Pancreas (tissue), 10 donors: ENCODE results near the gene BCL11B. TPM values are rescaled to one million over a fixed set of nuclear protein-coding genes. Genes with fewer than 3 reads are reported as not detected.
A peak's percentile ranks its signal among the peaks of the same experiment; 100 is the strongest.

Experiments
- ATAC-seq, 4 donors: fragments of 200-7000 bp; cut with Tn5 transposase; one replicate each; pipeline versions ENCODE4 v1.8.0 to v1.9.1; 2020; ENCODE audit warnings: mild to moderate bottlenecking in 4 of 4, moderate library complexity in 4 of 4
- DNase-seq, 6 donors: peaks; one replicate each; pipeline ENCODE4 v3.0.0-alpha.2; 2020
- FAIRE-seq: peaks from 2 replicates; lab custom pipeline; 2012; peaks lifted over from hg19 to GRCh38; lab: Jason Lieb, UNC
- H3K27ac ChIP-seq, 4 donors: fragments of 200-600 bp; sonication (generic); 1 replicate in 3 of 4; 2 replicates in 1 of 4; pipeline versions ENCODE4 v1.5.0 to v1.8.0; 2020
- H3K27me3 ChIP-seq, 4 donors: fragments of 200-600 bp; one replicate each; pipeline ENCODE4 v1.8.0; 2021
- H3K36me3 ChIP-seq, 3 donors: fragments of 200-600 bp; sonication (generic) in 1 of 3; one replicate each; pipeline versions ENCODE4 v1.5.0 to v1.8.0; 2020 to 2021
- H3K4me1 ChIP-seq, 3 donors: fragments of 200-600 bp; one replicate each; pipeline ENCODE4 v1.8.0; 2021
- H3K4me3 ChIP-seq, 4 donors: fragments of 200-600 bp; sonication (generic) in 2 of 4; one replicate each; pipeline versions ENCODE4 v1.5.0 to v1.8.0; 2020 to 2021
- H3K9me3 ChIP-seq, 4 donors: fragments of 200-600 bp; one replicate each; pipeline ENCODE4 v1.8.0; 2021
- WGBS, 2 donors: extraction: QIAGEN DNeasy Blood & Tissue Kit; methylation state at CpG; one replicate each; pipeline ENCODE4 v1.1.7; 2013; 5-methylcytosine and 5-hydroxymethylcytosine counted together
- intact Hi-C, 3 donors: fragments of 100-400 bp; cut with DNase I; formaldehyde crosslinking; loops; one replicate each; pipeline versions ENCODE4 v1.11.1 to v1.14.2; 2022
- polyA plus RNA-seq, 2 donors: library from polyadenylated mRNA; stranded (reverse); fragments of 200-250 nt; gene quantifications; one replicate each; pipeline ENCODE4 v1.2.3, GENCODE V29; 2013
- total RNA-seq, 6 donors: library from RNA; stranded (reverse); fragmentation: NEBNext Ultra II Directional in 4 of 6; extraction: Animal tissue kit (Norgen Biotek cat#: 25700) in 4 of 6; gene quantifications; one replicate each; pipeline versions ENCODE4 v1.2.1 to v1.2.4, GENCODE V29; 2021 to 2023
- TF ChIP-seq, protein P1 (sequence below), 4 donors: fragments of 200-600 bp; sonication (generic) in 3 of 4; IDR thresholded peaks; one replicate each; pipeline versions ENCODE4 v1.5.0 to v1.8.0; 2021; ENCODE audit warnings: antibody characterized with exemption in 4 of 4
- donor health status: healthy with polysubstance abuse.
- donor health status: DM: no; HTN: no; CAD: no; lungs with moderate emphysema.
- donor health status: DM: no; HTN: no; CAD: no.
- donor health status: control.
- donor health status: control.
- donor health status: Bipolar disorder and iron deficiency.
- donor health status: DM: yes; HTN: yes; CAD: no.
- donor health status: DM: no; HTN: no; CAD: no.
- donor health status: DM: no; HTN: no; CAD: no.
- donor health status: DM: yes; HTN: yes; CAD: no.

BCL11B gene
- total and polyA plus RNA-seq, 8 donors = 0.04 to 0.47 (median 0.27) TPM

DNA sequence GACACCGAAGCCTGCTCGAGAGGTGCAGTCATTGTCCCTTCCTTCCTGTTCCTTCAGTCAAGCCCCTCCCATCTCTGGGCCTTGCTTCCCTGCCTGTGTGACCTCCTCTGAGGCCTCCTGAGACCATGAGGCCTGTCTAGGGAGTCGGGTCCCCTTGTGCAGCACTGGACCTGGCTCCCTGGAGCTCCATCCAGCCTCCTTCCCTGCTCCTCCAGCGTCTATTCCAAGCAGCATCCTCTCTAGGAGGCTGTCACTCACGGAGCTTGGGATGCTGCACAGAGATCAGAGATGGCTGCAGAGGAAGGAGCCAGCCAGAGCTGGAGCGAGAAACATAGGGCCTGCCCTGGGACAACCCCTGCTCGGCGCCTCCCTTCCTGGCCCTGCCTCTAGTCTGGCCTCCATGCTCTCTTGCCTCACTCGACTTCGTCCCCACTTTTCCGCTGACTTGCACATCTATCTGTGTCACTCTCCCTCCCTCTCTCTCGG is 142.7 kb downstream of the BCL11B start:
- 69 to 73% methylated on average over 12 of the region's 12 CpGs for whole genome bisulfite sequencing, 2 donors
- no peak for DNase-seq

DNA sequence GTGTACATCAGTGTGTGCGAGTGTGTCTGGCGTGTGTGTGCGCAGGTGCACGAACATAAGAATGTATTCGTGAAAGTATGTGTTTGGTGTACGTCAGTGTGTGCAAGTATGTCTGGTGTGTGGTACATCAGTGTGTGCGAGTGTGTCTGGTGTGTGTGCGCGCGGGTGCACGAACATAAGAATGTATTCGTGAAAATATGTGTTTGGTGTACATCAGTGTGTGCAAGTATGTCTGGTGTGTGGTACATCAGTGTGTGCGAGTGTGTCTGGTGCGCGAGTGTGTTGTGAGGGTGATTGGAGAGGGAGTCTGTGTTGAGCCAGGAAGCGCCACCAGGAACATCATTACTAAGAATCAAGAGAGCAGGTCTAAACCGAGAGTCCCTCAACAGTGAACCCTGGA is 143.8 kb downstream of the BCL11B start:
- no peaks in the 10 kb centered on the region for H3K4me1 ChIP-seq
- no peaks in the 10 kb centered on the region for H3K9me3 ChIP-seq
- TF ChIP-seq, protein P1, sequence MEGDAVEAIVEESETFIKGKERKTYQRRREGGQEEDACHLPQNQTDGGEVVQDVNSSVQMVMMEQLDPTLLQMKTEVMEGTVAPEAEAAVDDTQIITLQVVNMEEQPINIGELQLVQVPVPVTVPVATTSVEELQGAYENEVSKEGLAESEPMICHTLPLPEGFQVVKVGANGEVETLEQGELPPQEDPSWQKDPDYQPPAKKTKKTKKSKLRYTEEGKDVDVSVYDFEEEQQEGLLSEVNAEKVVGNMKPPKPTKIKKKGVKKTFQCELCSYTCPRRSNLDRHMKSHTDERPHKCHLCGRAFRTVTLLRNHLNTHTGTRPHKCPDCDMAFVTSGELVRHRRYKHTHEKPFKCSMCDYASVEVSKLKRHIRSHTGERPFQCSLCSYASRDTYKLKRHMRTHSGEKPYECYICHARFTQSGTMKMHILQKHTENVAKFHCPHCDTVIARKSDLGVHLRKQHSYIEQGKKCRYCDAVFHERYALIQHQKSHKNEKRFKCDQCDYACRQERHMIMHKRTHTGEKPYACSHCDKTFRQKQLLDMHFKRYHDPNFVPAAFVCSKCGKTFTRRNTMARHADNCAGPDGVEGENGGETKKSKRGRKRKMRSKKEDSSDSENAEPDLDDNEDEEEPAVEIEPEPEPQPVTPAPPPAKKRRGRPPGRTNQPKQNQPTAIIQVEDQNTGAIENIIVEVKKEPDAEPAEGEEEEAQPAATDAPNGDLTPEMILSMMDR (IDR thresholded peaks at IDR 0.05) = no peak
- WGBS, 2 donors = 75 to 78% methylated on average over 17 of the region's 17 CpGs
- no peaks in the 10 kb centered on the region for H3K27me3 ChIP-seq
- no peak for ATAC-seq
- no peak overlapping the region for H3K4me3 ChIP-seq
- H3K27ac ChIP-seq = no peak overlapping the region
- no peaks in the 10 kb centered on the region for H3K36me3 ChIP-seq
- no peak for DNase-seq
- FAIRE-seq = no peak
- intact Hi-C loops = no loop called here

More for the DNA sequence above, 142.7 kb downstream of the BCL11B start:
- ATAC-seq (no peak), FAIRE-seq (no peak)
- Histone ChIP-seq H3K4me1 (no peaks in the 10 kb centered on the region), H3K4me3 (no peak overlapping the region), H3K27me3 (no peaks in the 10 kb centered on the region), H3K27ac (no peak overlapping the region), H3K36me3 (no peaks in the 10 kb centered on the region), H3K9me3 (no peaks in the 10 kb centered on the region)
- intact Hi-C loops = no loop called here
- TF ChIP-seq, protein P1 (IDR thresholded peaks at IDR 0.05) = no peak

DNA sequence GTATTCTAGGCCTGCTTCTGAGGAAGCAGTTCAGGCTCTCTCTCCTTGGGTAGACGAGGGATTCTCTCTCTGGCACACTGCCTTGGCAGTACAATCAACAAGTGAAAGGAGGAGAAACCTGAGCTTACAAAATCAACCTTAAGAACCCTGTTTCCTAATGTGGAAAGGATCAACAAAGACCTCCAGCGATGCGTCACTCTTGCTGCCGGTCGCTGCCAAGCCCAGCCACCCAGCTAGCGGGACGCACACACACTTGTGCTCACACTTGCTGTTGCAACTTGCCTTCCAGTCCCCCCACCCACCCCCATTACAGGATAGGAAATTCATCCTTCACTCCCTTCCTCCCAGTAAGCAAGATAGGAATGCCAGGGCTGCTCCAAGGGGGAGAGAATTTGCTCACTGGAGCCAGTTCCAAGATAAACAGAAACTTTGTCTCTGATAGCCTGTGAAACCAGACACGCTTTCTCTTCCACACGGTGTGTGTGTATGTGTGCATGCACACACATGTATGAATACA is 144.3 kb downstream of the BCL11B start:
- no peak for FAIRE-seq
- DNase-seq = no peak

DNA sequence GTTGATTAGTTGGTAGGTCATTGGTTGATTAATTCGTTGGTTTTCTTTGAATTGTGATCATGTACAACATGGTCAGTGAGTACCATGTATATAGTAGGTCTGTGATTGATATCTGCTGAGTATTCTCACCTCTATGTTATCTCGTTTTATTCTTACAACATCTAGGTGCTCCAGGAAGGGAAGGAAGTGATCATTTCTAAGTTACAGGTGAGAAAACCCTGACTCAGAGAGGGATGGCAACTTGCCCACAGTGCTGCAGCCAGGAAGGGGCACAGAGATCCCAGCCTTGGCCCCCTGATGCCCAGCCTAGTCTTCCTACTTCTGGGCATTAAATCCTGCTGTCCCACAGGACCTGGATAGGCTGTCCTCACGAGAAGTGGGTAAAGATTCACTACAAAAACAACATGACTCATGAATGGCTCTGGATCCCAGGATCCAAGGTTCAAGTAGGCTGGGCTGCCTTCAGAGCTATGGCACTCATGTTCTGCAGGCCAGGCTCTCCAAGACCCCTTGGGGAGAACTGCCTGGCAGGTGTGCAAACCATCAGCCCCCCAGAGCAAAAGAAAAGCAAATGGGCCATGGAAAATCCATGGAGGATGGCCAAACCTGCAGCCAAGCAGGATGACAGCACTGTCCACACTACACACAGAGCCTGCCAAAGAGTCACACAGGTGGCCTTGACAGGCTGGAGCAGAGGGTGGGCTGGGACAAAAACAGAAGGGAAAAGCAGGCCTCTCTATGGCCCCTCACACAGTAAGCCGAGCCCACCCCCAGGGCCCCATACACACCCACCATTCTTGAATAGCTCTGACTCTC is 146.2 kb downstream of the BCL11B start:
- FAIRE-seq = no peak
- Histone ChIP-seq H3K27ac (no peak overlapping the region), H3K36me3 (no peaks in the 10 kb centered on the region), H3K4me1 (no peaks in the 10 kb centered on the region), H3K27me3 (no peaks in the 10 kb centered on the region), H3K4me3 (no peak overlapping the region), H3K9me3 (no peaks in the 10 kb centered on the region)
- intact Hi-C loops = no loop called here
- DNase-seq = no peak
- WGBS, 2 donors = 52 to 65% methylated on average over 4 of the region's 4 CpGs
- TF ChIP-seq, protein P1 (IDR thresholded peaks at IDR 0.05) = no peak
- ATAC-seq = no peak

More for the DNA sequence above, 144.3 kb downstream of the BCL11B start:
- H3K27ac ChIP-seq = no peak overlapping the region
- H3K36me3 ChIP-seq = no peaks in the 10 kb centered on the region
- peak in 3 of 4 donors; percentile 30 to 51 (median 31) for ATAC-seq
- intact Hi-C loops = no loop called here
- no peaks in the 10 kb centered on the region for H3K9me3 ChIP-seq
- H3K4me1 ChIP-seq = no peaks in the 10 kb centered on the region
- TF ChIP-seq, protein P1 (IDR thresholded peaks at IDR 0.05) = no peak
- WGBS, 2 donors = 32 to 33% methylated on average over 9 of the region's 9 CpGs
- H3K27me3 ChIP-seq = no peaks in the 10 kb centered on the region
- H3K4me3 ChIP-seq = no peak overlapping the region

DNA sequence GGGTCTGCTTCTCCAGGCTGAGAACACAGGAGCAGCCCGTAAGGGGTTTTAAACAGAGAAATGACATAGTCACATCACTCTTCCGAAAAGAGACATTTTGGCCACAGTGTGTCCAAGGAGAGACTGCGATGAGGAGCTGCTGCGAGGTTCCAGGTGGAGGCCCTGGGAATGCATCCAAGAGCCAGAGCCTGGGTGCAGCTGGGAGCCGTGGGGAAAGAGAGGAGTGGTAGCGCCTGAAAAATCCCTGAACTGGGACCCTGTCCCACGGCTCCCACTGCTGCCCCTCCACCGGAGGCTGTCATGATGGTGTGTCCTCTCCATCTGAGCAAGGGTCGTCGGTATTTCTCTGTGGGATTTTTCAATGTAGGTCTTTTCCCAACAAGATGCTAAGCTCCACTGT is 146.9 kb downstream of the BCL11B start:
- peak in 1 of 6 donors; percentile 1 for DNase-seq

More for the DNA sequence above, 146.9 kb downstream of the BCL11B start:
- ATAC-seq (no peak), FAIRE-seq (no peak)
- Histone ChIP-seq H3K27me3 (no peaks in the 10 kb centered on the region), H3K9me3 (no peaks in the 10 kb centered on the region), H3K36me3 (no peaks in the 10 kb centered on the region), H3K4me1 (no peaks in the 10 kb centered on the region), H3K4me3 (no peak overlapping the region), H3K27ac (no peak overlapping the region)
- WGBS, 2 donors = 83 to 87% methylated on average over 10 of the region's 10 CpGs
- intact Hi-C loops = no loop called here
- TF ChIP-seq, protein P1 (IDR thresholded peaks at IDR 0.05) = no peak
